ENCODE results near the gene DNAH9.

GRCh38 chr17:11901931-11902330 is 303.7 kb downstream of the DNAH9 start:
- TF ChIP-seq CTCF (IDR thresholded peaks at IDR 0.05; ENCODE audit: low read depth, low read length, poor library complexity, severe bottlenecking) (no peak), EZH2phosphoT487 (IDR thresholded peaks at IDR 0.05; ENCODE audit: borderline replicate concordance, low read length) (no peak)

Data from DOHH2 (cell line).